ENCODE data around the gene RAB4A. TPM values are rescaled to one million over a fixed set of nuclear protein-coding genes. Genes with fewer than 3 reads are reported as not detected.

The RAB4A gene
- total and polyA plus RNA-seq, 9 of the 15 experiments (the other 6 are each of a cell fraction or from before 2014, with no cell fraction given), result 8.3 to 61.0 (median 26.7) TPM

- TF ChIP-seq ELF4 (CRISPR knock-in tag; IDR thresholded peaks at IDR 0.05), result no peak
- TF ChIP-seq, protein P1, sequence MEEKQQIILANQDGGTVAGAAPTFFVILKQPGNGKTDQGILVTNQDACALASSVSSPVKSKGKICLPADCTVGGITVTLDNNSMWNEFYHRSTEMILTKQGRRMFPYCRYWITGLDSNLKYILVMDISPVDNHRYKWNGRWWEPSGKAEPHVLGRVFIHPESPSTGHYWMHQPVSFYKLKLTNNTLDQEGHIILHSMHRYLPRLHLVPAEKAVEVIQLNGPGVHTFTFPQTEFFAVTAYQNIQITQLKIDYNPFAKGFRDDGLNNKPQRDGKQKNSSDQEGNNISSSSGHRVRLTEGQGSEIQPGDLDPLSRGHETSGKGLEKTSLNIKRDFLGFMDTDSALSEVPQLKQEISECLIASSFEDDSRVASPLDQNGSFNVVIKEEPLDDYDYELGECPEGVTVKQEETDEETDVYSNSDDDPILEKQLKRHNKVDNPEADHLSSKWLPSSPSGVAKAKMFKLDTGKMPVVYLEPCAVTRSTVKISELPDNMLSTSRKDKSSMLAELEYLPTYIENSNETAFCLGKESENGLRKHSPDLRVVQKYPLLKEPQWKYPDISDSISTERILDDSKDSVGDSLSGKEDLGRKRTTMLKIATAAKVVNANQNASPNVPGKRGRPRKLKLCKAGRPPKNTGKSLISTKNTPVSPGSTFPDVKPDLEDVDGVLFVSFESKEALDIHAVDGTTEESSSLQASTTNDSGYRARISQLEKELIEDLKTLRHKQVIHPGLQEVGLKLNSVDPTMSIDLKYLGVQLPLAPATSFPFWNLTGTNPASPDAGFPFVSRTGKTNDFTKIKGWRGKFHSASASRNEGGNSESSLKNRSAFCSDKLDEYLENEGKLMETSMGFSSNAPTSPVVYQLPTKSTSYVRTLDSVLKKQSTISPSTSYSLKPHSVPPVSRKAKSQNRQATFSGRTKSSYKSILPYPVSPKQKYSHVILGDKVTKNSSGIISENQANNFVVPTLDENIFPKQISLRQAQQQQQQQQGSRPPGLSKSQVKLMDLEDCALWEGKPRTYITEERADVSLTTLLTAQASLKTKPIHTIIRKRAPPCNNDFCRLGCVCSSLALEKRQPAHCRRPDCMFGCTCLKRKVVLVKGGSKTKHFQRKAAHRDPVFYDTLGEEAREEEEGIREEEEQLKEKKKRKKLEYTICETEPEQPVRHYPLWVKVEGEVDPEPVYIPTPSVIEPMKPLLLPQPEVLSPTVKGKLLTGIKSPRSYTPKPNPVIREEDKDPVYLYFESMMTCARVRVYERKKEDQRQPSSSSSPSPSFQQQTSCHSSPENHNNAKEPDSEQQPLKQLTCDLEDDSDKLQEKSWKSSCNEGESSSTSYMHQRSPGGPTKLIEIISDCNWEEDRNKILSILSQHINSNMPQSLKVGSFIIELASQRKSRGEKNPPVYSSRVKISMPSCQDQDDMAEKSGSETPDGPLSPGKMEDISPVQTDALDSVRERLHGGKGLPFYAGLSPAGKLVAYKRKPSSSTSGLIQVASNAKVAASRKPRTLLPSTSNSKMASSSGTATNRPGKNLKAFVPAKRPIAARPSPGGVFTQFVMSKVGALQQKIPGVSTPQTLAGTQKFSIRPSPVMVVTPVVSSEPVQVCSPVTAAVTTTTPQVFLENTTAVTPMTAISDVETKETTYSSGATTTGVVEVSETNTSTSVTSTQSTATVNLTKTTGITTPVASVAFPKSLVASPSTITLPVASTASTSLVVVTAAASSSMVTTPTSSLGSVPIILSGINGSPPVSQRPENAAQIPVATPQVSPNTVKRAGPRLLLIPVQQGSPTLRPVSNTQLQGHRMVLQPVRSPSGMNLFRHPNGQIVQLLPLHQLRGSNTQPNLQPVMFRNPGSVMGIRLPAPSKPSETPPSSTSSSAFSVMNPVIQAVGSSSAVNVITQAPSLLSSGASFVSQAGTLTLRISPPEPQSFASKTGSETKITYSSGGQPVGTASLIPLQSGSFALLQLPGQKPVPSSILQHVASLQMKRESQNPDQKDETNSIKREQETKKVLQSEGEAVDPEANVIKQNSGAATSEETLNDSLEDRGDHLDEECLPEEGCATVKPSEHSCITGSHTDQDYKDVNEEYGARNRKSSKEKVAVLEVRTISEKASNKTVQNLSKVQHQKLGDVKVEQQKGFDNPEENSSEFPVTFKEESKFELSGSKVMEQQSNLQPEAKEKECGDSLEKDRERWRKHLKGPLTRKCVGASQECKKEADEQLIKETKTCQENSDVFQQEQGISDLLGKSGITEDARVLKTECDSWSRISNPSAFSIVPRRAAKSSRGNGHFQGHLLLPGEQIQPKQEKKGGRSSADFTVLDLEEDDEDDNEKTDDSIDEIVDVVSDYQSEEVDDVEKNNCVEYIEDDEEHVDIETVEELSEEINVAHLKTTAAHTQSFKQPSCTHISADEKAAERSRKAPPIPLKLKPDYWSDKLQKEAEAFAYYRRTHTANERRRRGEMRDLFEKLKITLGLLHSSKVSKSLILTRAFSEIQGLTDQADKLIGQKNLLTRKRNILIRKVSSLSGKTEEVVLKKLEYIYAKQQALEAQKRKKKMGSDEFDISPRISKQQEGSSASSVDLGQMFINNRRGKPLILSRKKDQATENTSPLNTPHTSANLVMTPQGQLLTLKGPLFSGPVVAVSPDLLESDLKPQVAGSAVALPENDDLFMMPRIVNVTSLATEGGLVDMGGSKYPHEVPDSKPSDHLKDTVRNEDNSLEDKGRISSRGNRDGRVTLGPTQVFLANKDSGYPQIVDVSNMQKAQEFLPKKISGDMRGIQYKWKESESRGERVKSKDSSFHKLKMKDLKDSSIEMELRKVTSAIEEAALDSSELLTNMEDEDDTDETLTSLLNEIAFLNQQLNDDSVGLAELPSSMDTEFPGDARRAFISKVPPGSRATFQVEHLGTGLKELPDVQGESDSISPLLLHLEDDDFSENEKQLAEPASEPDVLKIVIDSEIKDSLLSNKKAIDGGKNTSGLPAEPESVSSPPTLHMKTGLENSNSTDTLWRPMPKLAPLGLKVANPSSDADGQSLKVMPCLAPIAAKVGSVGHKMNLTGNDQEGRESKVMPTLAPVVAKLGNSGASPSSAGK (IDR thresholded peaks at IDR 0.05), result no peak
- no peak for TF ChIP-seq ZBTB12 (CRISPR knock-in tag; IDR thresholded peaks at IDR 0.05)
Observed at GRCh38 chr1:229309074-229309473, 38.2 kb downstream of the RAB4A start (continued).
